Pancreas (tissue), 10 donors: Measurements from ENCODE around the gene PADI3. TPM values are rescaled to one million over a fixed set of nuclear protein-coding genes. Genes with fewer than 3 reads are reported as not detected.

Experiments
- ATAC-seq, 4 donors: fragments of 200-7000 bp; cut with Tn5 transposase; one replicate each; pipeline versions ENCODE4 v1.8.0 to v1.9.1; 2020; ENCODE audit warnings: mild to moderate bottlenecking in 4 of 4, moderate library complexity in 4 of 4
- DNase-seq, 6 donors: peaks; one replicate each; pipeline ENCODE4 v3.0.0-alpha.2; 2020
- FAIRE-seq: peaks from 2 replicates; lab custom pipeline; 2012; peaks lifted over from hg19 to GRCh38; lab: Jason Lieb, UNC
- H3K27ac ChIP-seq, 4 donors: fragments of 200-600 bp; sonication (generic); 1 replicate in 3 of 4; 2 replicates in 1 of 4; pipeline versions ENCODE4 v1.5.0 to v1.8.0; 2020
- H3K27me3 ChIP-seq, 4 donors: fragments of 200-600 bp; one replicate each; pipeline ENCODE4 v1.8.0; 2021
- H3K36me3 ChIP-seq, 3 donors: fragments of 200-600 bp; sonication (generic) in 1 of 3; one replicate each; pipeline versions ENCODE4 v1.5.0 to v1.8.0; 2020 to 2021
- H3K4me1 ChIP-seq, 3 donors: fragments of 200-600 bp; one replicate each; pipeline ENCODE4 v1.8.0; 2021
- H3K4me3 ChIP-seq, 4 donors: fragments of 200-600 bp; sonication (generic) in 2 of 4; one replicate each; pipeline versions ENCODE4 v1.5.0 to v1.8.0; 2020 to 2021
- H3K9me3 ChIP-seq, 4 donors: fragments of 200-600 bp; one replicate each; pipeline ENCODE4 v1.8.0; 2021
- WGBS, 2 donors: extraction: QIAGEN DNeasy Blood & Tissue Kit; methylation state at CpG; one replicate each; pipeline ENCODE4 v1.1.7; 2013; 5-methylcytosine and 5-hydroxymethylcytosine counted together
- intact Hi-C, 3 donors: fragments of 100-400 bp; cut with DNase I; formaldehyde crosslinking; loops; one replicate each; pipeline versions ENCODE4 v1.11.1 to v1.14.2; 2022
- polyA plus RNA-seq, 2 donors: library from polyadenylated mRNA; stranded (reverse); fragments of 200-250 nt; gene quantifications; one replicate each; pipeline ENCODE4 v1.2.3, GENCODE V29; 2013
- total RNA-seq, 6 donors: library from RNA; stranded (reverse); fragmentation: NEBNext Ultra II Directional in 4 of 6; extraction: Animal tissue kit (Norgen Biotek cat#: 25700) in 4 of 6; gene quantifications; one replicate each; pipeline versions ENCODE4 v1.2.1 to v1.2.4, GENCODE V29; 2021 to 2023
- TF ChIP-seq, protein P1 (sequence below), 4 donors: fragments of 200-600 bp; sonication (generic) in 3 of 4; IDR thresholded peaks; one replicate each; pipeline versions ENCODE4 v1.5.0 to v1.8.0; 2021; ENCODE audit warnings: antibody characterized with exemption in 4 of 4
- donor health status: healthy with polysubstance abuse.
- donor health status: DM: no; HTN: no; CAD: no; lungs with moderate emphysema.
- donor health status: DM: no; HTN: no; CAD: no.
- donor health status: control.
- donor health status: control.
- donor health status: Bipolar disorder and iron deficiency.
- donor health status: DM: yes; HTN: yes; CAD: no.
- donor health status: DM: no; HTN: no; CAD: no.
- donor health status: DM: no; HTN: no; CAD: no.
- donor health status: DM: yes; HTN: yes; CAD: no.

The PADI3 gene
- total and polyA plus RNA-seq, 8 donors = not detected

- intact Hi-C loops = no loop called here
- Histone ChIP-seq H3K27me3 (no peaks in the 10 kb centered on the region), H3K36me3 (no peaks in the 10 kb centered on the region), H3K9me3 (no peaks in the 10 kb centered on the region), H3K27ac (no peak overlapping the region), H3K4me1 (peaks cover 0 to 3% (median 2%) of the 10 kb centered on the region in 3 donors), H3K4me3 (no peak overlapping the region)
- no peak for FAIRE-seq
- ATAC-seq = no peak
- 72 to 75% methylated on average over 13 of the region's 13 CpGs for WGBS, 2 donors
- DNase-seq = no peak
- TF ChIP-seq, protein P1, sequence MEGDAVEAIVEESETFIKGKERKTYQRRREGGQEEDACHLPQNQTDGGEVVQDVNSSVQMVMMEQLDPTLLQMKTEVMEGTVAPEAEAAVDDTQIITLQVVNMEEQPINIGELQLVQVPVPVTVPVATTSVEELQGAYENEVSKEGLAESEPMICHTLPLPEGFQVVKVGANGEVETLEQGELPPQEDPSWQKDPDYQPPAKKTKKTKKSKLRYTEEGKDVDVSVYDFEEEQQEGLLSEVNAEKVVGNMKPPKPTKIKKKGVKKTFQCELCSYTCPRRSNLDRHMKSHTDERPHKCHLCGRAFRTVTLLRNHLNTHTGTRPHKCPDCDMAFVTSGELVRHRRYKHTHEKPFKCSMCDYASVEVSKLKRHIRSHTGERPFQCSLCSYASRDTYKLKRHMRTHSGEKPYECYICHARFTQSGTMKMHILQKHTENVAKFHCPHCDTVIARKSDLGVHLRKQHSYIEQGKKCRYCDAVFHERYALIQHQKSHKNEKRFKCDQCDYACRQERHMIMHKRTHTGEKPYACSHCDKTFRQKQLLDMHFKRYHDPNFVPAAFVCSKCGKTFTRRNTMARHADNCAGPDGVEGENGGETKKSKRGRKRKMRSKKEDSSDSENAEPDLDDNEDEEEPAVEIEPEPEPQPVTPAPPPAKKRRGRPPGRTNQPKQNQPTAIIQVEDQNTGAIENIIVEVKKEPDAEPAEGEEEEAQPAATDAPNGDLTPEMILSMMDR (IDR thresholded peaks at IDR 0.05) = no peak
Measured at GRCh38 chr1:17273096-17273495, 24.2 kb downstream of the PADI3 start.

- DNase-seq (peak in 3 of 6 donors; percentile 42 to 76 (median 62)), FAIRE-seq (no peak), ATAC-seq (peak in 3 of 4 donors; percentile 37 to 41 (median 39))
- Histone ChIP-seq H3K9me3 (no peaks in the 10 kb centered on the region), H3K4me1 (peaks cover 4 to 13% (median 11%) of the 10 kb centered on the region in 3 donors), H3K36me3 (no peaks in the 10 kb centered on the region), H3K27ac (no peak overlapping the region), H3K27me3 (no peaks in the 10 kb centered on the region), H3K4me3 (no peak overlapping the region)
- intact Hi-C loops = no loop called here
- TF ChIP-seq, protein P1 (IDR thresholded peaks at IDR 0.05) = peak in 3 of 4 donors; percentile 30 to 41 (median 39)
- 36 to 57% methylated on average over 15 of the region's 15 CpGs for WGBS, 2 donors
Measured at GRCh38 chr1:17274186-17275170, 25.6 kb downstream of the PADI3 start.

DNA sequence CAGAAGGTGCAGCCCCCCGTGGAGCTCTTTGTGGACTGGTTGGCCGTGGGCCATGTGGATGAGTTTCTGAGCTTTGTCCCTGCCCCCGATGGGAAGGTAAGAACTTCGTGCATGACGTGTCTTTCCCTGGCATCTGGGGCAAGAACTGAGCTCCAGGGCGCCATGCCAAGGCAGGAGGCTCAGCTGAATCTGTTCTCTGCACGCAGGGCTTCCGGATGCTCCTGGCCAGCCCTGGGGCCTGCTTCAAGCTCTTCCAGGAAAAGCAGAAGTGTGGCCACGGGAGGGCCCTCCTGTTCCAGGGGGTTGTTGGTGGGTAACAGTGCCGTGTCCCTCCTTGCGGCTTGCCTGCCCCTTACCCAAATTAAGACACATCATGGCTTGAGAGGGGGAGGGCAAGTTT, 27.7 kb downstream of the PADI3 start:
- FAIRE-seq = no peak
- intact Hi-C loops = no loop called here

DNA sequence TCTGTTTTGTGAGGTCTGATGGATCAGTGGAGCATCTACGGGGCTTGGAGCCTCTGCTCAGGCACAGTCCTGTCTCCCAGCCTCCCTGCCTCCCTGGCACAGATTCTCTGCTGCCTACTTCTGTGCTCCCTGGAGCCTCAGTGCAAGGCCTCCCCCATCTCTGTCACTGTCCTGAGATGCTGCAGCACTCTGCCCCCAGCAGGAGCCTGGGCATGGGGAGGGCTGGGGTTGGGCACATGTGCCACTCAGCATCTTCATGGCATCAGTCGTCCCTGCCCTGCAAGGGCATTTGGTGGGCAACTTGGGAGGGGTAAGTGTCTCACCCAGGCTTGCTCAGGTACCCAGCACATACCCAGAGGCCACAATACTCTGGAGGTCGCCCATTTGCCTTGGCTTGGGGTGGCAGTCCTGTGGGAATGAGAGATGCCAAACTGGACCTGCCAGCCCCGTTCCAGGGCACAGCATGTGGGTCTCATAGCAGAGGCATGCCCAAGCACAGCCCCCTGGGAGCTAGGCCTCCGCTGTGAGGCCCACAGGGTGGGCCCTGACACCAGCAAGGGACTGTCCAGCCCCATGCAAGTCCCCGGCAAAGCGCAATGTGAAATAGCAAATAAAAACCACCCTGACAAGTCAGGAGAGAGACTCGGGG, 28.7 kb downstream of the PADI3 start:
- H3K4me3 ChIP-seq = no peak overlapping the region
- no peaks in the 10 kb centered on the region for H3K27me3 ChIP-seq
- H3K9me3 ChIP-seq = no peaks in the 10 kb centered on the region
- intact Hi-C loops = no loop called here
- no peak for DNase-seq
- 89 to 91% methylated on average over 8 of the region's 8 CpGs for WGBS, 2 donors
- peaks cover 5 to 15% (median 11%) of the 10 kb centered on the region in 3 donors for H3K4me1 ChIP-seq
- TF ChIP-seq, protein P1 (IDR thresholded peaks at IDR 0.05) = no peak
- H3K27ac ChIP-seq = peak overlapping the region in 1 of 4 donors; percentile 55
- FAIRE-seq = no peak
- no peak for ATAC-seq
- no peaks in the 10 kb centered on the region for H3K36me3 ChIP-seq

More for the DNA sequence above, 27.7 kb downstream of the PADI3 start:
- Histone ChIP-seq H3K36me3 (no peaks in the 10 kb centered on the region), H3K4me1 (peaks cover 5 to 15% (median 11%) of the 10 kb centered on the region in 3 donors), H3K27me3 (no peaks in the 10 kb centered on the region), H3K4me3 (no peak overlapping the region), H3K9me3 (no peaks in the 10 kb centered on the region), H3K27ac (no peak overlapping the region)
- no peak for ATAC-seq
- DNase-seq = peak in 1 of 6 donors; percentile 47
- TF ChIP-seq, protein P1 (IDR thresholded peaks at IDR 0.05) = no peak
- WGBS, 2 donors = 66 to 71% methylated on average over 11 of the region's 11 CpGs
